GM11168 (cell line): Measurements from ENCODE around the gene HSD17B3.

Source experiments
- in situ Hi-C: fragments of 300-500 bp; cut with MboI; formaldehyde crosslinking; loops from one replicate; pipeline ENCODE4 v1.12.0; 2022; ENCODE audit warnings: low sequenced_read_pairs; ENCODE audit not compliant: unreplicated experiment

Gene HSD17B3

DNA sequence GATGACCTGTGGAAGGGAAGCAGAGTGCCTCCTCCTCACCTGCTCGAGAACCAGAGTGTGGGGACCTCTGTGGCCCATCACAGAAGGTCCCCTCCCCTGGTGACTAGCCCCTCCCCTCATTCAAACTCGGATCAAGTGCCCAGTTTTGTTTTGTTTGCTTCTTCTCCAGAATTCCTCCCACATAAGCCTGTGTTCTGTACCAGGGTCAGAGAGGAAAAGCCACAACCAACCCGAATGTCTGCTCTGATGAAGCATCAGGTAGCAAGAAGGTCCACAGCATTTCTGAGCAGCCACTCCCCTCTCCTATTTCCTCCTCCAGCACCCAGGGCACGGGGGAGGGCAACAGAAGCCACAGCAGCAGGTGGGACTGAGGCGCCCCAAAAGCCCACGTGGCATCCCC is 58.2 kb downstream of the HSD17B3 start:
- in situ Hi-C loops: no loop called here

DNA sequence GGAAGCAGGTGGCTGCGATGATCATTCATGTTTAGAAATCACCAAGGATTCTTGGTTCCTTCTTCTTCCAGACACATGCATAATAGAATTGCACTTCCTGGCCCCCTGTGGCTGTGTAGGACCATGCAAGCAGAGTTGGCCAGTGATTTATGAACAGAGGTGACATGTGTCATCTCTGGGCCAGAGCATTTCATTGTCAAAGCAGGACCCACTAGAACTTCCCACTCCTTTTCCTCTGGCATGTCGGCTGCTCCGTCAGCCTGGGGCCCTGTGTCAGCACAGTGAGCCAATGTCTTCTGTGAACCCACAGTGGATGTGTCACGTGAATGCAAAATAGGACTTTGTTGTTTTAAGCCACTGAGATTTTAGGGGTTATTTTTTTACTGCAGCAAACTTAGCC is 59.2 kb downstream of the HSD17B3 start:
- in situ Hi-C loops: no loop called here

DNA sequence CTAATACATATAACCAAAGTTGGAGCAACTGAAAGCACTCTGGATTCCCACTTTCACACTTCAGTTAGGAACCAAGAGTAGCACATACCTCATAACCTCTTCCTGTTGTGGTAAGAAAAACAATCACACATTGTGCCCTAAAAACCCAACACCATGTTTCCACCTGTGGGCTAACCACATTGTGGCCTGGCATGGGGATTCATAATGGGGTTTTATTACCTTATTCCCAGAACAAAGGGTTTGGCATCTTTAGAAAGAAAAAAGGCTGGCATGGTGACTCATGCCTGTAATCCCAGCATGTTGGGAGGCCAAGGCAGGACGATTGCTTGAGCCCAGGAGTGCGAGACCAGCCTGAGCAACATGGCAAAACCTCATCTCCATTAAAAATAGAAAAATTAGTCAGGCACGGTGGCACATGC is 60.6 kb downstream of the HSD17B3 start:
- in situ Hi-C loops: no loop called here

DNA sequence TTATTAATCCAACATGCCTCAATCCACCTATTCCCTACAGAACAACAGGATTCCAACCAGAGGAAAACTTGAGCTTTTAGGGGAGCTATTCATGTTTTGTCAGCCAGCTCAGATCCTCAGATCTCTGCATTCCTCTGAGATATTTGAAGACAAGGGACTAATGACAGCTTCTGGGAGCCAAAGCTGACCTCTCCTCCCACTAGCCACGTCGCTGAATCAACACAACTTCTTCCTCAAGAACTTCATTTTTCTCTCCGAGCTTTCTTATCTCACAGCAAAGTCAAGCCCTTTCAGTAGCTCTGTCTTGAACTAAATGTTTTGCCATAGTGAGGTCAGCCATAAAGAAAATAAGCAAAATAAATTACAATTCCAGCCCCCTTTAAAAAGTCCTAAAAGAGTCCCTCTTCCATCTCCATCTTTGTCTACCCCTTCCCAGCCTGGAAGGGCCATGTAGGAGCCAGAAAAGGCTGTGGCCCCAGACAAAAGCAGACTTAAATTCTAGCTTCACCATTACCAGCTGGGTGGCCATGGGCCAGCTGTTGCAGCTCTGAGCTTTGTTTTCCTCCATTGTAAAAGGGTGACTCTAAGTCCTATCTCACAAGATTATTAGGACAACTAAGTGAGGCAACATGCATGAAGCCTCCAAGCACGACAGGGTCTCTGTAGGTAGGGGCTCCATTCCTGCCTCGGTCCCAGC is 65.0 kb downstream of the HSD17B3 start:
- in situ Hi-C loops: loop anchor here (10.0 kb wide), 1 partner anchor 78 kb away; no protein-coding TSS in a partner anchor

DNA sequence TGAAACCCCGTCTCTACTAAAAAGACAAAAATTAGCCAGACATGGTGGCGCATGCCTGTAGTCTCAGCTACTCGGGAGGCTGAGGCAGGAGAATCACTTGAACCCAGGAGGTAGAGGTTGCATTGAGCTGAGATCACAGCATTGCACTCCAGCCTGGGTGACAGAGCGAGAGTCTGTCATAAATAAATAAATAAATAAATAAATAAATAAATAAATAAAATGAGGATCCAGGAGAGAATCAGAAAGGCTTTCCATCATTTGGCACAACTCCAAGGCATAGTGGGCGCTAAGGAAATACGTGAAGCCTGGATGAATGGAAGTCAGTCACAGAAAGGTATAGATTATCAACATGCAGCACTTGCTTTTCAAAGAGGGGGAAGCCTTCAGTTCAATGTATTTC is 65.6 kb downstream of the HSD17B3 start:
- in situ Hi-C loops: loop anchor here (10.0 kb wide), 1 partner anchor 78 kb away; no protein-coding TSS in a partner anchor

DNA sequence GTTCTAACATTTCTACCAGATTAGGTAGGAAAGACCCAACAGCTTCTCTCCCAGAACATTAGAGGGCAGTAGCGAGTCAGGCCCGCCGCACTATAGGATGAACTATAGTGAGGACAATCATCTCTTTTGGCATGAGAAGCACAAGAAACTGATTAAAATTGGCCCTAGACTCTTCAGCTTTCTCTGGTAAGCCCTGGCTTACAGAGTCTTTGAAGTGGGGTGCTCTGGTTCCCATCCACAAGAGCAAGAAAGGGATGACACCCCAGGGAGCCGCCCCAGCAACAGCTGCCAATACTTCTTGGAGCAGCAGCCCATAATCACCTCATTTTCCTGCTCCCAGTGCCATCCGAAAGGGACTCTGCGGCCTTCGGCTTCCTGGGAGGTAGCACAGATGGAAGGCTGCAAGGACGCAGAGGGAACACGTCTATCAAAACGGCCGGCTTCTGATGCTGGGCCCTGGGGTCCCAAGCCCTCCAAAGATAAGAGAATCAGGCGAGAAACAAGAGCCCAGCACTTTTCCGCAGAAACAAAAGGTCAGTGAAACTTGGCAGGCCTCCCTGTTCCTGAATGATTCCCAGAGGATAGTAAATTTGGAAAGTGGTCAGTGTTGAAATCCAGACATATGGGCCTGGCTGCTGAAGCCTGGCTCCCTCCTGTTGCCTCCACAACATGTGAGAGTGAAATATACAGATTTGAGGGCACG is 69.3 kb downstream of the HSD17B3 start:
- in situ Hi-C loops: loop anchor here (10.0 kb wide), 1 partner anchor 82 kb away; no protein-coding TSS in a partner anchor

DNA sequence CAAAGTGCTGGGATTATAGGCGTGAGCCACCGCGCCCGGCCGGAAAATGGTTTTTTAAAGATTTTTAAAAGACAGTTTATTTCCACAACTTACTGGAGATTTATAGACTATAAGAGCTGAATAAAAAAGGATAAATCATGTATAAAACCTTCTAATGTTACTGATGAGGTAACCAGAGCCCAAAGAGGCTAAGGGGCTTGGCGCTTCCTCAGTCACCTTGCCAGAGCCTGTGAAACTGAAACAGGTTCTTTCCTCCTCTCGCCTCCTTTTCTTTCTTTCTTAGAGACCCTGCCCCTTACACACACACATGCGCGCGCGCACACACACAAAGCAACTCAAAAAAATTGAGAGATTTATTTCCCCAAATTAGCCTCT is 69.8 kb downstream of the HSD17B3 start:
- in situ Hi-C loops: loop anchor here (10.0 kb wide), 1 partner anchor 83 kb away; no protein-coding TSS in a partner anchor

DNA sequence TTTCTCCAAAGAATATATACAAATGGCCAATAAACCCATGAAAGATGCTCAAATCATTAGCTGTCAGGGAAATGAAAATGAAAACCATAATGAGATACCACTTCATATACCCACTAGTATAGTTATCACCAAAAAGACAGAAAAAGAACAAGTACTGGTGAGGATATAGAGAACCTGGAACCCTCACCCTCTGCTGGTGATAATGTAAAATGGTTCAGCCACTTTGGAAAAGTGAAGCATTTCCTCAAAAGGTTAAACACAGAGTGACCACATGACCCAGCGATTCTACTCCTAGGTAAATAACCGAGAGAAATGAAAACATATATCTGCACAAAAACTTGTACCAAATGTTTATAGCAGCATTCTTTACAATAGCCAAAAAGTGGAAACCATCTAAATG is 72.0 kb downstream of the HSD17B3 start:
- in situ Hi-C loops: loop anchor here (10.0 kb wide), 1 partner anchor 85 kb away; no protein-coding TSS in a partner anchor

DNA sequence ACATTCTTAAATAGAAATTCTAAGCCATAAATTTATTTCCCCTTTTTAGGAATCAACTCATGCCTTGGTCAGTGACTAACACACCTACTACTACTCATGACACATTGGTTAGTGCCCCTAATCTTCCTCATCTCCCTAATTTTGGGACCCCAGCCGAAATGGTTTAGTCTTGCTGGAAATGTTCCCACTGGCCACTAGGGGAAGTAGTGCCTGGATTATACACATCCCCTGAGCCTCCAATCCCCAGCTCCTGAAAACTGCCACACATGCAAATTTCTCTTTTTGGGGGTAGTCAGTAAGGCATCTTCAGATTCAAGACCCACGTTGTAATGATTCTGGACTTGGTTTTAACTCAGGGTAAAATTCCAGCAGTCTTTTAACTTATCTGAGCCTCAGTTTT is 79.8 kb downstream of the HSD17B3 start:
- in situ Hi-C loops: loop anchor here (25.0 kb wide), 1 partner anchor 485 kb away; no protein-coding TSS in a partner anchor

DNA sequence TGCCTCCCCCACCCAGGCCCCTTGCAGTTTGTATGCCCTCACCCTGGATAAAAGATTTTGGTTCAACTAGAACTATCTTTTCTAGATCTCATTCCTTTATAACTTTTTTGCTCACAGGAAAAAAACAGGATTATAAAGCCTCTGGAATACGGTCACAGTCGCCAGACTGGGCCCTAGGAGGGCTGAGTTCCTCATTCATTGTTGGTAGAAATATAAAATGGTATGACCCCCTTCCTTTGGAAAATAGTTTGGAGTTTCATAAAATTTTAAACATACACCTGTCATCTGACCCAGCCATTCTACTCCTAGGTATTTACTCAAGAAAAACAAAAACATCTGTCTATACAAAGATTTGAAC is 82.1 kb downstream of the HSD17B3 start:
- in situ Hi-C loops: loop anchor here (25.0 kb wide), 1 partner anchor 483 kb away; no protein-coding TSS in a partner anchor

DNA sequence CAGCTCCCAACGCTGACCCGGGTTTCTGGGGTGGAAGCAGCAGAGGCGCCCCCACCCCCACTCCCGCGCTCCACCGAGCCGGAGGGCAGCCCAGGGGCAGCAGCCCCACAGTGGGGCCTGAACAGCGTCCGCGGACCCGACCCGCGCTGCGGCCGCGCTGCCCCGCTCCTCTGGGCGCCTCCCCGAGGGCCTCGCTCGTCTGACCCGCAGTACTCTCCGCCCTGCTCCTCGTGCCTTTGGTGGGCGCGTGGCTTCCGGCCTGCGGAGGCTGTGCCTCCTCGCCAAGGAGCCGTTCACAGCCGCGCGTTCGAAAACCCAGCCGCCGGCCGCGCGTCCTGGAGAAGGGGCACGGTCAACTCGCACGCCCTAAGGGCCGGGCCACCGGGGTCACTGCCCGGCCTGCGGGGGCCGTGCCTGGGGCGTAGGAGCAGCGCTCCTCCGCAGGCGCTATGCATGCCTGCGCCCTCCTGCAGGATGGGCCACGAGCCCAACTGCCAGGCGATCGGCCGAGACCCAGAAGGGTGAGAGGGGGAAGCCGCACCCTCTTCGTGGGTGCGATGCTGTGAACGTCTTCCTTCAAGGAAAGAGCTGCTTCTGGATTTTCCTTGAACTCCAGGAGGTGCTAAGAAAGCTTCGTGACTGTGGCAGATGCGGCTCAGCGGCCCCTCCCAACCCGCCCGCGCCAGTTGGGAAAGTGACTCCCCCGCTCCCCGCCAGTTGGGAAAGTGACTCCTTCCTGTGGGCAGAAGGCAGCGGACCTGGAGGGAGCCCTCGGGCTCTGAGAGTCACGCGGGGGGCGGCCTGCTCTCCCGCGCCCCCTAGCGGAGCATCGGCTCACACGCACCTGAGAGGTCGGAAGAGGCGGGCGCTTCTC is 82.7 kb downstream of the HSD17B3 start:
- in situ Hi-C loops: loop anchor here (25.0 kb wide), 1 partner anchor 482 kb away; no protein-coding TSS in a partner anchor

DNA sequence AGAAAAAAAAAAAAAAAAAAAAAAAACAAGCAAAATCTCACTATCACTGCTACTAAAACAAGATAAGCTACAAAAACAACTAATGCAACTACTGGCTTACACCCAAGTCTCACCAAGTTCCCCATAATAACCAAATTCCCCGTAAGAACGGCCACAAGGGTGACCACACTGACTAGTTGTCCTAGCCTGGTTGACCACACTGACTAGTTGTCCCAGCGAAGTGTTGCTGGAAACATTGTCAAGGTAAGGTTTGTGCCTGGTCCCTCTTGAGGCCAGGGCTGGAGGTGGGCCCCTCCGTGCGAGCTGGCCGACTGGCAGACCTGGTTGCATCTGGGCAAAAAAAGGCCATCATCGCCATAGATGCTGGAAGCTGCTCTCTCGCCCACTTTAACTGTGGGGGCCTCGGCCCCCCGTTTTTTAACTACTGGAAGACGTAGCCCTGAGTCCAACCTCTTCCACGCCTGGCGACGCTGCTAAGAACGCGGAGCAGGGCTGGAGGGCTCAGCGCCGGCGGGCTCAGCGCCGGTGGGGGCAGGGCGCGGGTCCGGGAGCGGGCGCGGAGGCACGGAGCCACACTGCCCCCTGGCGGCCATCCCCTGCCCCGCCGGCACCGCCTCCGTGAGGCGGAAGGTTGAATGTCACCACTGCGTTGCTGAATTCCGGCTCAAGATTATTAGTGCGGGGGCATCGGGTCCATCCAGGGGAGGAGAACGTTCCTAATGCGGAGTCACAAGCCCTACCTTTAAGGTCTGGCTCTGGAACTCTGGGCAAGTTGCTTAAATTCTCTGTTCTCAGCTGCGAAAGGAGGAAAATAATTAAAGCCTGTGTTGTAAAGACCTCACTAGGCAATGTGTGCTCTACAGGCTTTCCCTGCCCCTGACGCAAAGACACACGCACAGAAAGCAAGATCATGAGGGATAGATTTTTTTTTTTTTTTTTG is 84.0 kb downstream of the HSD17B3 start:
- in situ Hi-C loops: loop anchor here (25.0 kb wide), 1 partner anchor 481 kb away; no protein-coding TSS in a partner anchor

DNA sequence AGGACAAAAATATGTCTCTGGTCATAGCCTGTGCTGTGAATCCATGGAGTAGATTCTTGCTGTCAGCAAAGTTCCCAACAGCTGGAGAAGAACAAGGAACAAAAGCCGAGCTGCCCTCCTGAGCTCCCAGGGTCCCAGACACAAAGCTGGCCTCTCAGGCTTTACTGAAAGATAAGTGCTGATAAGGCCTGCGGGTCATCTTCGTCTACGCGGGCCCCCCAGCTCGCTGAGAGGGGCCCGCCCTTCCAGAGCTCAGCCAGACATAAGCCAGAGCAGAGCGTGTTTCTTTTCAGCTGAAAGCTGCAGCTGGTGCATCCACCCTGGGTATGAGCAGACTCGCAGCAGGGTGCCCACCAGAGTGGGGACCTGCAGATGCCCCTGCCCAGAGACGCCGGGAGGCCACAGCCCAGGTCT is 84.7 kb downstream of the HSD17B3 start:
- in situ Hi-C loops: loop anchor here (25.0 kb wide), 1 partner anchor 480 kb away; no protein-coding TSS in a partner anchor

DNA sequence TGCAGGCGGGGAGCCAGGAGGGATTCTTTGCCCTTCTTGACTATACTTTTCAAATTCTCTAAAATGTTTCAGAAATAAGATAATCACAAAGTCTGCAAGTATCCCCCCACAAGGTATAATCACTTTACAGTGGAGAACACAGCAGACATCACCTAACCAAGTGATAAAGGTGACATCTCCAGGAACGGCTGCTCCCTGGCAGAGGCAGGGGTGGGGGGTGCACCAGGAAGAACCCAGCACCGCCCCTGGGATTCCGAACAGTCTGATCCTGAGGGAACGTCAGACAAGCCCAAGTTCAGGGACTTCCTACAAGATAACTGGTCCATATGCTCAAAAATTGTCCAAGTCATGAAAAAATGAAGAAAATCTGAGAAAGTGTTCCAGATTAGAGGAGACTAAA is 85.4 kb downstream of the HSD17B3 start:
- in situ Hi-C loops: loop anchor here (25.0 kb wide), 1 partner anchor 479 kb away; no protein-coding TSS in a partner anchor

DNA sequence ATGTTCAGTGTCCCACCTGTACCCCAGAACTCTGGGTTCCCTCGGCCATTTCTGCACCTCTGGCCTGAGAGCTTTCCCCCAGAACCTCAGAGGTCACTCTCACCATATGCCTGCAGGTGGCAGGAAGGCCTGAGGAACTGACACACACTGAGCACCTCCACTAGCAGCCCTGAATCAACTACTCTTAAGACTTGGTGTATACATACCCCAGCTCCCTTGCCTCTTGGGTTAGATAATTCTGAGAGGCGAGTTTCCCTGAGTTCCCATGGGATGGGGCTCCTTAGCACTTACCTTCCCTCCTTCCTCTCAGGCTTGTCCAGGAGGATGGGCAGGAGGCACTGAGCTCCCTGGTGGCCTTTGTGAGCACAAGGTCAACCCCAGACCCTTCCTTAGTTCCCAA is 86.1 kb downstream of the HSD17B3 start:
- in situ Hi-C loops: loop anchor here (25.0 kb wide), 1 partner anchor 479 kb away; no protein-coding TSS in a partner anchor

DNA sequence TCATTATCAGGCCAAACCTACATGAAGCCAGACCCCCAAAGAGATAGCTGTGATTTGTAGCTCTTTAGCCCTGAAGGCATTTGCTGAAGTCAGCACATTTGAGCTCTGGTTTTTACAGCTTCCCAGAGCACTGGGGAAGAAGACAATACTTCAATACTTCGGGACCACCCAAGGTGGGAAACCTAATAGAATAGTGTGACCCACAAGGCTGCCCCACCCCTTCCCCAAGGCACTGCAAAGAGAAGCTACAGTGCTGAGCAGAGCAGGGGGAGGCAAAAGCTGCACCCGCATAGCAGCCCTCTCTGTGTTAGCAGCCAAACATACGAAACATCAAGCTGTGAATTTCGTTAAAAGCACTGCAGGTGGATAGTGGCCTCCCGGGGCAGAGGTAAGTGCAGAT is 87.3 kb downstream of the HSD17B3 start:
- in situ Hi-C loops: loop anchor here (25.0 kb wide), 1 partner anchor 477 kb away; no protein-coding TSS in a partner anchor

DNA sequence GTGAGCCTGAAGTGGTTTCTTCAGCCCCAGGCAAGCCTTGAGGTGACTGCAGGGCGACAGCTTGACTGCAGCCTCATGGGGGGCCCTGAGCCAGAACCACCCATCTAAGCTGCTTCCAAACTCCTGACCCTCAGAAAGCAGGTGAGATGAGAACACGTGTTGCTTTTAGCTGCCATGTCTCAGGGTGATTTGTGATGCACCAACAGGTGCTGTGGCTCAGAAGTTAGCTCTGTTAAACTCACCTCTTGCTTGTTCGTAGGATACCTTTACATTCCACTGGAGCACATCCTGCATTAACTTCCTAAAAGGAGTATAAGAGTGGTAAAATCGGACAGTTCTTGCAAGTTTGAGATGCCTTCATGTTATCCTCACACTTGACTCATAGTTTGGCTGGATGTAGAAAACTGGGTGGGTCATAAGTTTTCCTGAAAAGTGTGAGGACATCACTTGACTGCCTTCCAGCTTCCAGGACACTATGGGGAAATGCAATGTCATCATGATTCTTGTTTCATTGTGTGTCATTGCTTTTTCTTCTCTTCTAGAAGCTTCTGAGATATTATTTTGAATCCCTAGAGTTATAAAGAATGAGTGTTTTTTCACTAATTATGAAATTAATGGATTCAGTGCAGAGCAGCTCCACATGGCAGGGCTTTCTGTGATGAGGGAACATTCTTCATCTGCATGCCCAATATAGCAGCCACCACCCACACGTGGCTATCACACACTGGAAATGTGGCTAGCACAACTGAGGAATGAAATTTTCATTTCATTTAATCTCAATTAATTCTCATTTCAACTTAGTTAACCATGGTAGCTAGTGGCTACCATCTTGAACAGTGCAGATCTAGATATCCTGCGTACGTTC is 92.3 kb downstream of the HSD17B3 start:
- in situ Hi-C loops: loop anchor here (25.0 kb wide), 1 partner anchor 472 kb away; no protein-coding TSS in a partner anchor

DNA sequence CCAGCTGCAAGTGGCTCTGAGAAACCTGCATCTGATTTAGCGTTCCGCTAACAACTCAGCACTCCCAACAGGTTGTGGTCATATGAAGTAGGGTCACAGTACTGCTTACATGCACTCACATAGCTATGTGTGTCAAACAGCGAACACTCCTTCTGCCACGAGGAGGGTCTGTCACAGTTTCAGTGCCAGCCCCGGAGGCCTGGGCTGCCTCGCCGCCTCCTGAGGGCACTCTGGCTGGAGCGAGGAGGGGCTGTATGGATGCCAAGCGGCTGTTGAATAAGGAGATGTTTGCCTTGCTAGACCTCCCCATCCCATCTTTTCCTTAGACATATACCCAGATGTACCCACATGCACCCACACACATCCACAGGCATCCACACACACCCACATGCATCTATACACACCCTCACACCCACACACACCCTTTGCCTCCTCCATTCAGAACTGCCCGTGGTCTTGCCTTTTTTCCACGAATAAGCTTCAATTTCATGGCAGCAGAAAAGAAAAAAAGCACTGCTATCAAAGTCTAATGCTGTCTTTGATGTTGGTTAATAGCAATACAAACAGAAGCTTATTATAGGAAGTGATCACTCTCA is 95.7 kb downstream of the HSD17B3 start:
- in situ Hi-C loops: loop anchor here (25.0 kb wide), 1 partner anchor 469 kb away; no protein-coding TSS in a partner anchor
